ENCODE data around the gene PARD3.
"Not testable (repeated sequence)": the region's sequence is repeated elsewhere in the genome, so short reads cannot be mapped to it uniquely, and the experiment has no call there.

GRCh38 chr10:34427158-34427910, 387.8 kb downstream of the PARD3 start:
- TF ChIP-seq, protein P1, sequence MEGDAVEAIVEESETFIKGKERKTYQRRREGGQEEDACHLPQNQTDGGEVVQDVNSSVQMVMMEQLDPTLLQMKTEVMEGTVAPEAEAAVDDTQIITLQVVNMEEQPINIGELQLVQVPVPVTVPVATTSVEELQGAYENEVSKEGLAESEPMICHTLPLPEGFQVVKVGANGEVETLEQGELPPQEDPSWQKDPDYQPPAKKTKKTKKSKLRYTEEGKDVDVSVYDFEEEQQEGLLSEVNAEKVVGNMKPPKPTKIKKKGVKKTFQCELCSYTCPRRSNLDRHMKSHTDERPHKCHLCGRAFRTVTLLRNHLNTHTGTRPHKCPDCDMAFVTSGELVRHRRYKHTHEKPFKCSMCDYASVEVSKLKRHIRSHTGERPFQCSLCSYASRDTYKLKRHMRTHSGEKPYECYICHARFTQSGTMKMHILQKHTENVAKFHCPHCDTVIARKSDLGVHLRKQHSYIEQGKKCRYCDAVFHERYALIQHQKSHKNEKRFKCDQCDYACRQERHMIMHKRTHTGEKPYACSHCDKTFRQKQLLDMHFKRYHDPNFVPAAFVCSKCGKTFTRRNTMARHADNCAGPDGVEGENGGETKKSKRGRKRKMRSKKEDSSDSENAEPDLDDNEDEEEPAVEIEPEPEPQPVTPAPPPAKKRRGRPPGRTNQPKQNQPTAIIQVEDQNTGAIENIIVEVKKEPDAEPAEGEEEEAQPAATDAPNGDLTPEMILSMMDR (conservative IDR thresholded peaks at IDR 0.05; ENCODE audit: low read depth, low read length) = not testable (repeated sequence)
- TF ChIP-seq EZH2phosphoT487 (IDR thresholded peaks at IDR 0.05; ENCODE audit: borderline replicate concordance, low read length); EZH2 (IDR thresholded peaks at IDR 0.05; ENCODE audit: low read length, unreplicated experiment): not testable (repeated sequence)
